Colonic mucosa (tissue), 4 donors: ENCODE measurements around the gene ADAMTS2. TPM values are rescaled to one million over a fixed set of nuclear protein-coding genes. Genes with fewer than 3 reads are reported as not detected.

Source experiments
- DNase-seq: peaks from one replicate; pipeline ENCODE4 v3.0.0-alpha.2; 2020
- H3K27ac ChIP-seq: fragments of 200-600 bp; one replicate; pipeline ENCODE4 v1.8.0; 2021
- H3K27me3 ChIP-seq: fragments of 200-600 bp; one replicate; pipeline ENCODE4 v1.8.0; 2021
- H3K36me3 ChIP-seq: fragments of 200-600 bp; one replicate; pipeline ENCODE4 v1.8.0; 2021
- H3K4me1 ChIP-seq: fragments of 200-600 bp; one replicate; pipeline ENCODE4 v1.8.0; 2021; ENCODE audit warnings: mild to moderate bottlenecking
- H3K4me3 ChIP-seq: fragments of 200-600 bp; one replicate; pipeline ENCODE4 v1.8.0; 2021
- H3K9ac ChIP-seq, 2 donors: one replicate each; pipeline ENCODE4 v1.7.0; 2013; ENCODE audit warnings: control low read depth in 2 of 2, low read depth in 2 of 2, low read length in 2 of 2
- H3K9me3 ChIP-seq: fragments of 200-600 bp; one replicate; pipeline ENCODE4 v1.8.0; 2021
- intact Hi-C: fragments of 100-400 bp; cut with DNase I; formaldehyde crosslinking; loops from one replicate; pipeline ENCODE4 v1.14.1; 2022
- total RNA-seq, 2 donors: library from RNA; stranded (reverse); fragmentation: NEBNext Ultra II Directional in 1 of 2; extraction: Animal tissue kit (Norgen Biotek cat#: 25700) in 1 of 2; gene quantifications; one replicate each; pipeline ENCODE4 v1.2.1, GENCODE V29; 2021
- TF ChIP-seq, protein P1 (sequence below): fragments of 200-600 bp; IDR thresholded peaks from one replicate; pipeline ENCODE4 v1.8.0; 2022; ENCODE audit warnings: antibody characterized with exemption, mild to moderate bottlenecking
- donor health status: healthy.
- donor health status: DM: no; HTN: no; CAD: no.
- donor health status: DM: no; HTN: no; CAD: no.

Gene ADAMTS2
- total RNA-seq, 2 donors from 2014 or later: 2.9 to 4.0 TPM

DNA sequence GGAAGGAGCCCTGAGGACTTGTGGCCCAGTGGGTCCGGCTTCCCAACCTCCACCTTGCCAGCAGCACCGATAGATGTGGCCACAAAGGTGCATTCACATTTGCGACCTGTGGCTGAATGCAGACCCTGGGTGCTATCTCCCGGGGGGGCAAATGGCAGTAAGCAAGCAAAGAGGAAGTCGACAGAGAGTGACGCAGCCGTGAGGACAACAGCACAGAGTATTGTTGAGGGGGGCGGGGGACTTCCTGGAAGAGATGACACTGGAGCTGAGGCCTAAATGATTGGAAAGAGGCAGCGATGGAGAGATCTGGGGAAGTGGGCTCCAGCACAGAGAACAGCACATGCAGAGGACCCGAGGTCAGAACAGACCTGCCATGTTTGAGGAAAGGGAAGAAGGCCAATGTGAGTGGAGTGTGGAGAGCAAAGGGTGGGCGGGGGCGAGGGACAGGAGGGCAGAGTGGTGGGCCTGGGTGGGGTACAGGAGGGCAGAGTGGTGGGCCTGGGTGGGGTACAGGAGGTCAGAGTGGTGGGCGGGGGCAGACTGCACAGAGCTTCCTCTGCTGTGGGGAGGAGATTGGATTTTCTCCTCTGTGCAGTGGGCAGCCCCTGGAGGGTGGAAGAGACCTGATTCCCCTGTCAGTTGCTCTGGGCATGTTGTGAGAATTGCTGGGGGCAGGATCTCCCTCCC lies 42.6 kb downstream of the ADAMTS2 start:
- TF ChIP-seq, protein P1, sequence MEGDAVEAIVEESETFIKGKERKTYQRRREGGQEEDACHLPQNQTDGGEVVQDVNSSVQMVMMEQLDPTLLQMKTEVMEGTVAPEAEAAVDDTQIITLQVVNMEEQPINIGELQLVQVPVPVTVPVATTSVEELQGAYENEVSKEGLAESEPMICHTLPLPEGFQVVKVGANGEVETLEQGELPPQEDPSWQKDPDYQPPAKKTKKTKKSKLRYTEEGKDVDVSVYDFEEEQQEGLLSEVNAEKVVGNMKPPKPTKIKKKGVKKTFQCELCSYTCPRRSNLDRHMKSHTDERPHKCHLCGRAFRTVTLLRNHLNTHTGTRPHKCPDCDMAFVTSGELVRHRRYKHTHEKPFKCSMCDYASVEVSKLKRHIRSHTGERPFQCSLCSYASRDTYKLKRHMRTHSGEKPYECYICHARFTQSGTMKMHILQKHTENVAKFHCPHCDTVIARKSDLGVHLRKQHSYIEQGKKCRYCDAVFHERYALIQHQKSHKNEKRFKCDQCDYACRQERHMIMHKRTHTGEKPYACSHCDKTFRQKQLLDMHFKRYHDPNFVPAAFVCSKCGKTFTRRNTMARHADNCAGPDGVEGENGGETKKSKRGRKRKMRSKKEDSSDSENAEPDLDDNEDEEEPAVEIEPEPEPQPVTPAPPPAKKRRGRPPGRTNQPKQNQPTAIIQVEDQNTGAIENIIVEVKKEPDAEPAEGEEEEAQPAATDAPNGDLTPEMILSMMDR: no peak
- DNase-seq: no peak
- Histone ChIP-seq H3K9ac (no peak overlapping the region), H3K27ac (no peak overlapping the region), H3K27me3 (no peaks in the 10 kb centered on the region), H3K9me3 (no peaks in the 10 kb centered on the region), H3K4me3 (no peak overlapping the region), H3K4me1 (no peaks in the 10 kb centered on the region), H3K36me3 (no peaks in the 10 kb centered on the region)
- intact Hi-C loops: no loop called here

DNA sequence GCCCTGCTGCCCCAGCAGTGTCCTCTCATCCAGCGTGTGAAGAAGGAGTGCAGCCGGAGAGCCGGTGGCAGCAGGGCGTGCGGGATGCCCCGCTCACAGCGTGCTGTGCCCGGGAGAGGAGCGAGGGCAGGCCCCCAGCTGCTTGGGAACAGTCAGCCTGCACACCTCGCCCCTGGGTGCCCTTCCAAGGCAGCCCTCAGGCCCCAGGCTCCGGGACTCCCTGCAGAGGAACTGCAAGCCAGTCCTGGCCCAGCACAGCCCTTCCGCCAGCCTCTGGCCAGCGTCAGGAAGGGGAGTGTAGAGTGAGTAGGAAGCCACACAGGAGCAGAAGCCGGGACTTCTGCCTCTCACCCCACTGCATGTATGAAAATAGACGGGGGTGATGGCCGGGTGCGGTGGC lies 43.5 kb downstream of the ADAMTS2 start:
- Histone ChIP-seq H3K27ac (no peak overlapping the region), H3K9ac (no peak overlapping the region), H3K27me3 (no peaks in the 10 kb centered on the region), H3K9me3 (no peaks in the 10 kb centered on the region), H3K36me3 (no peaks in the 10 kb centered on the region), H3K4me3 (no peak overlapping the region), H3K4me1 (no peaks in the 10 kb centered on the region)
- intact Hi-C loops: no loop called here
- TF ChIP-seq, protein P1: no peak
- no peak for DNase-seq

DNA sequence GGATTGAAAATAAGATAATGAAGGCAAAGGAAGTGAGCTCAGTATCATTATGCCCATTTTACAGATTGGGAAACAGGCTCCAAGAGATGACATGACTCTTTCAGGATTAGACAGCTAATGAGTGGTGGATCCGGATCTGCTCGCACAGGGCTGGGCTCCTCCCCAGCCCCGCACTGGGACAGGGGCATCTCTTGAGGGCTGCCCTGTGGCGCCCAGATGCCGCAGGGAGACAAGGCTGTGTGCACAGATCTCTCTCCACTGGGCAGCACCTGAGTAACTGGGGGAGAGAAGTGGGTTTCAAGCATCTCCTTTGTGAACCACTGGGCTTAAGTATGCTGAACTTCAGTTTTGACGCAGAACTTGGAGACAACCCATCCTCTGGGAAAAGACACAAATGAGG lies 43.9 kb downstream of the ADAMTS2 start:
- Histone ChIP-seq H3K36me3 (no peaks in the 10 kb centered on the region), H3K4me3 (no peak overlapping the region), H3K27ac (no peak overlapping the region), H3K4me1 (no peaks in the 10 kb centered on the region), H3K27me3 (no peaks in the 10 kb centered on the region), H3K9me3 (no peaks in the 10 kb centered on the region), H3K9ac (no peak overlapping the region)
- no peak for DNase-seq
- intact Hi-C loops: no loop called here
- TF ChIP-seq, protein P1: no peak

DNA sequence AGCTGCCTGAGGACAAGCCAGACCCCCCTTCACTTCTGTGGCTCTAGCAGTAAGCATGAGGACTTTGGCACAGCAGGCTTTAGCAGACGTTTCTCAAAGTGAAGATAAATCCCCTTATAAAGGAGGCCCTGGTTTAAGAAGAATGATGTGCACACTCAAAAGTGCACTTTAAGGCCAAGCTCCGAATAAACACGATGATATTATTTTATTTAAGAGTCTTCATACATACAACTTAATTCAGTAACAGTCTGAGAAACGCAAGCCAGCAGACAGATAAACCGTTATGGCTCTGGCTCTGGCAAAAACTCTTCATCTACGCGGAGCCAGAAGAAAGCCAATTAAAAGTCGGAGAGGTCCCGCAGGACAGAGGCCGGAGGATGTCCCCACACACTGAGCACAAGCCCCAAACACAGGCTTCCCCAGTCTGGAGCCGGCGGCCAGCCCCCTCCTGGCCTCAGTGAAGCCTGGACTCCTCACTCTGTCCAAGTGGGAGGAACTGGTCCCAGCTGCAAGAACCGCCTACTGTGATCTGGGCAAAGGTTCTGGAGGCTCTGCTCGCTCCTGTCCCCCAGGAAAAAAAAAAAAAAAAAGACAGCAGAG lies 44.6 kb downstream of the ADAMTS2 start:
- Histone ChIP-seq H3K4me3 (no peak overlapping the region), H3K9ac (no peak overlapping the region), H3K27me3 (no peaks in the 10 kb centered on the region), H3K36me3 (no peaks in the 10 kb centered on the region), H3K27ac (no peak overlapping the region), H3K4me1 (no peaks in the 10 kb centered on the region), H3K9me3 (no peaks in the 10 kb centered on the region)
- DNase-seq: no peak
- TF ChIP-seq, protein P1: no peak
- intact Hi-C loops: no loop called here

DNA sequence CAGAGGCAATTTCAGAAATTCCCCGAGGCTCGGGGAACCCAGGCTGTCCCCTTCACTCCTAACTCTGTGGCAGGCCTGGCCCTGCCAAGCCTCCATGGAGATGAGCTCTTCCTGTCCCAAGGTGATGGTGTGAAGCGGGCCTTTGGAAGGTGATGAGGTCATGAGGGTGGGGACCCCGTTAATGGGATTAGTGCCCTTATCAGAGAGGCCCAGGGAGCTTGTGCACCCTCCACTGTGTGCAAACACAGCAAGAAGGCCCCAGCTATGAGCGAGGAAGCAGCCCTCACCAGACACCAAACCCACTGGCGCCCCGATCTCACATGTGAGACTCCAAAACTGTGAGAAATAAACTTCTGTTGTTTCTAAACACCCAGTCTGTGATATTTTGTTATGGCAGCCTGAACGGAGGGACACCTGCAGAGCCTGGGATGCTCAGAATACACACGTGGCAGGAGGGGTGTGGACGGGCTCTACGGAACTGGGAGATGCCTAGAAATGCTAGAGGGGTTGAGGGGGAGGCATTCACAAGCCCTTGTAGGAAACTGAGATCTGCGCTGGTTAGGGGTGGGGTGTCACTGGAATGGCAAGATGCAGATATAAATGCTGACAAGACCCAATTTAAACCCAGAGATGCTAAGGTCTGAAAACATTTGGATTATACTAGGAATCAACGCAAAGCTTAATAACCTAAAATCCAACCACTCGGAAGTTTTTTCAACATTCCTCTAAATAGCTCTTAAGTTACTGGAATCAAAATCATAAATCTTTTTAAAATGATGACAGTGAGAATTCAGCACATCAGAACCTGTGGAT lies 46.9 kb downstream of the ADAMTS2 start:
- no peaks in the 10 kb centered on the region for H3K9me3 ChIP-seq
- intact Hi-C loops: no loop called here
- no peak overlapping the region for H3K9ac ChIP-seq
- H3K36me3 ChIP-seq: no peaks in the 10 kb centered on the region
- TF ChIP-seq, protein P1: no peak
- no peak for DNase-seq
- no peaks in the 10 kb centered on the region for H3K4me1 ChIP-seq
- no peaks in the 10 kb centered on the region for H3K27me3 ChIP-seq
- H3K27ac ChIP-seq: no peak overlapping the region
- H3K4me3 ChIP-seq: no peak overlapping the region
